ENCODE measurements around the gene FXN.
A peak's percentile ranks its signal among the peaks of the same experiment; 100 is the strongest.

The FXN gene

GRCh38 chr9:69122082-69122548, 86.6 kb downstream of the FXN start:
- Histone ChIP-seq H3K4me3 (ENCODE audit: low read length) (peak overlapping the region; percentile 97), H3K4me2 (ENCODE audit: low read length) (peak overlapping the region; percentile 99), H3K27me3 (ENCODE audit: low read depth, low read length) (no peaks in the 10 kb centered on the region), H3K79me2 (ENCODE audit: low read length) (no peaks in the 10 kb centered on the region), H3K4me1 (ENCODE audit: low read length) (peaks cover 15% of the 10 kb centered on the region), H3K9me3 (ENCODE audit: insufficient read depth, low read length) (no peaks in the 10 kb centered on the region), H4K20me1 (ENCODE audit: insufficient read depth, low read length) (no peaks in the 10 kb centered on the region), H3K36me3 (replicated peaks; ENCODE audit: low read depth, low read length) (no peaks in the 10 kb centered on the region), H3K27ac (ENCODE audit: low read length) (no peak overlapping the region), H3K9ac (ENCODE audit: low read length) (peak overlapping the region; percentile 70), H2AFZ (ENCODE audit: low read depth, low read length) (peak overlapping the region; percentile 96)
- TF ChIP-seq, protein P1, sequence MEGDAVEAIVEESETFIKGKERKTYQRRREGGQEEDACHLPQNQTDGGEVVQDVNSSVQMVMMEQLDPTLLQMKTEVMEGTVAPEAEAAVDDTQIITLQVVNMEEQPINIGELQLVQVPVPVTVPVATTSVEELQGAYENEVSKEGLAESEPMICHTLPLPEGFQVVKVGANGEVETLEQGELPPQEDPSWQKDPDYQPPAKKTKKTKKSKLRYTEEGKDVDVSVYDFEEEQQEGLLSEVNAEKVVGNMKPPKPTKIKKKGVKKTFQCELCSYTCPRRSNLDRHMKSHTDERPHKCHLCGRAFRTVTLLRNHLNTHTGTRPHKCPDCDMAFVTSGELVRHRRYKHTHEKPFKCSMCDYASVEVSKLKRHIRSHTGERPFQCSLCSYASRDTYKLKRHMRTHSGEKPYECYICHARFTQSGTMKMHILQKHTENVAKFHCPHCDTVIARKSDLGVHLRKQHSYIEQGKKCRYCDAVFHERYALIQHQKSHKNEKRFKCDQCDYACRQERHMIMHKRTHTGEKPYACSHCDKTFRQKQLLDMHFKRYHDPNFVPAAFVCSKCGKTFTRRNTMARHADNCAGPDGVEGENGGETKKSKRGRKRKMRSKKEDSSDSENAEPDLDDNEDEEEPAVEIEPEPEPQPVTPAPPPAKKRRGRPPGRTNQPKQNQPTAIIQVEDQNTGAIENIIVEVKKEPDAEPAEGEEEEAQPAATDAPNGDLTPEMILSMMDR (IDR thresholded peaks at IDR 0.05; ENCODE audit: low read depth, low read length), result no peak
- no peak for TF ChIP-seq EZH2phosphoT487 (IDR thresholded peaks at IDR 0.05; ENCODE audit: low read depth)

DNA sequence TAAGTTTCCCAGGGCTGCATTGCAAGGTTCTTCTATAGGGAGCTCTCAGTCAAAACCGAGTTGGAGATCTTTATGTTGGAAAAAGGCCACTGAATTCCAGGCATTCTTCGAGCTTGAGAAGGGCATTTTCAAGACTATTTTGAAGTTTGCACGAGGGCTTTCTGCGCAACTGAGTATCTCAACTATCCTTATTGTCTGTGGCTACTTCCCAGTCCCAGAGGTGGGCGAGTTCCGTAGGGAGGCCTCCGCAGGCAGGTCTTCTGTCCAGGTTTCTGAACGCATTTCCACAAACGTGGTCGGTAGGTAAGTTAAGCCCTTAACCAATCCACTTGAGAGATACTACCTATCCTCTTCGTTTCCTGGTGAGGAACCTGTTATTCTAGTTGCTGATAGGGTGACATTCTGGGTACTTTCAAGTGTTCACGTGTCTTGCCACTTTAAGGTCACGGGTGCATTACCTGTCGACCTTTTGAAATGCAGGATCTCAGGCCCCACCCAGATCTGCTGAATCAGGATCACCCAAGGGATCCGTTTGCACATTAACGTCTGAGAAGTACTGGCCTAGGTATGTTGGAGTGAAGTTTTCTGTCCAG, 87.1 kb downstream of the FXN start:
- TF ChIP-seq, protein P1 (IDR thresholded peaks at IDR 0.05; ENCODE audit: low read depth, low read length), result no peak
- TF ChIP-seq EZH2phosphoT487 (IDR thresholded peaks at IDR 0.05; ENCODE audit: low read depth), result no peak
- Histone ChIP-seq H3K79me2 (ENCODE audit: low read length) (no peaks in the 10 kb centered on the region), H4K20me1 (ENCODE audit: insufficient read depth, low read length) (no peaks in the 10 kb centered on the region), H3K27me3 (ENCODE audit: low read depth, low read length) (no peaks in the 10 kb centered on the region), H3K4me2 (ENCODE audit: low read length) (peak overlapping the region; percentile 99), H2AFZ (ENCODE audit: low read depth, low read length) (peak overlapping the region; percentile 96), H3K27ac (ENCODE audit: low read length) (no peak overlapping the region), H3K4me1 (ENCODE audit: low read length) (peaks cover 15% of the 10 kb centered on the region), H3K9ac (ENCODE audit: low read length) (peak overlapping the region; percentile 70), H3K36me3 (replicated peaks; ENCODE audit: low read depth, low read length) (no peaks in the 10 kb centered on the region), H3K9me3 (ENCODE audit: insufficient read depth, low read length) (no peaks in the 10 kb centered on the region), H3K4me3 (ENCODE audit: low read length) (peak overlapping the region; percentile 97)

DNA sequence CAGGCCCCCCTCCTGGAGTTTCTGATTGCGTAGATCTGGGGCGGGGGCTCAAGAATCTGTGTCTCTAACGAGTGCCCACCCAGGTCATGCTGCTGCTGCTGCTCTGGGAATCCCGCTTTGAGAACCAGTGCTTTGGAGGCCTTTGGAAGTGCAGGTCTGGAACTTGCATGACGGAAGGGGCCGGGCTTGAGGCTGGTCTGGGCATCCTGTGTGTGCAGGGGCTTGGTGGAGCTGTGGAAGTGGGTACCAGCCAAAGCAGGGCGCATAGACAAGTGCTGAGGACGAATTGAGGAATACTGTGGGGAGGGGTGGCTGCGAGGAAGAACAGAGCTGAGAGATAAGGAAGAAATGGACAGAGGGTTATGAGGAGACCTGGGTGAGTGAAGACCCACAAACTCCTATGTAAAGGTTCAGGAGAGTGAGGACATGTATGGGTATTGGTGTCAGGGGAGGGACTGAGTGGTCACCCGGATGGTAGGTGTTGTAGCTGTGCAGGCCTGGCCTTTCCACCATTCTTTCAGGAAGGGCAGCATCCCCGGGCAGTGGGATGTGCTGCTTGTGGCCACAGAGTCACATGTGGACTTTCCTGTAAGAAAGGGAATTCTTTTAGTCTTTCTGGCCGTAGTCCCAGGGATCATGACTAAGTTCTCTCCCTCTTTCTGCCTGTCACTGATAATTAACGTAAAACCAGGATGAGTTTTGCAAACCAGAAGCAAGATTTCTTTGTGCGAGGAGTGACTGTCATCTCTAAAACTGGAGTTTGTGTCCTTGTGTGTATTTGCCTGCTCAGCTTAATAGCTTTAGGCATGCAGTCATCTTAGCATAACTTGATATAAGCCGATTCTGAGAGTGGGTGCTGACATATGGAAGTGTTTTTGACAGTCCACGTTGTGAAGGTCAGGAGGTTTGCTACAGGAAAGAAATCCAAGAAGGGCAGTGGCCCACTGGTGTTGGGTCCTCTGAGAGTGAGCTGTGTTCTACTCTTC, 95.2 kb downstream of the FXN start:
- no peak overlapping the region for H3K9ac ChIP-seq (ENCODE audit: low read length)
- H4K20me1 ChIP-seq (ENCODE audit: insufficient read depth, low read length), result no peaks in the 10 kb centered on the region
- H3K36me3 ChIP-seq (replicated peaks; ENCODE audit: low read depth, low read length), result no peaks in the 10 kb centered on the region
- no peaks in the 10 kb centered on the region for H3K79me2 ChIP-seq (ENCODE audit: low read length)
- H3K4me2 ChIP-seq (ENCODE audit: low read length), result no peak overlapping the region
- no peak overlapping the region for H3K4me3 ChIP-seq (ENCODE audit: low read length)
- no peak overlapping the region for H3K27ac ChIP-seq (ENCODE audit: low read length)
- H3K9me3 ChIP-seq (ENCODE audit: insufficient read depth, low read length), result no peaks in the 10 kb centered on the region
- H2AFZ ChIP-seq (ENCODE audit: low read depth, low read length), result no peak overlapping the region
- TF ChIP-seq, protein P1 (IDR thresholded peaks at IDR 0.05; ENCODE audit: low read depth, low read length), result no peak
- no peak for TF ChIP-seq EZH2phosphoT487 (IDR thresholded peaks at IDR 0.05; ENCODE audit: low read depth)
- no peaks in the 10 kb centered on the region for H3K27me3 ChIP-seq (ENCODE audit: low read depth, low read length)
- no peaks in the 10 kb centered on the region for H3K4me1 ChIP-seq (ENCODE audit: low read length)

DNA sequence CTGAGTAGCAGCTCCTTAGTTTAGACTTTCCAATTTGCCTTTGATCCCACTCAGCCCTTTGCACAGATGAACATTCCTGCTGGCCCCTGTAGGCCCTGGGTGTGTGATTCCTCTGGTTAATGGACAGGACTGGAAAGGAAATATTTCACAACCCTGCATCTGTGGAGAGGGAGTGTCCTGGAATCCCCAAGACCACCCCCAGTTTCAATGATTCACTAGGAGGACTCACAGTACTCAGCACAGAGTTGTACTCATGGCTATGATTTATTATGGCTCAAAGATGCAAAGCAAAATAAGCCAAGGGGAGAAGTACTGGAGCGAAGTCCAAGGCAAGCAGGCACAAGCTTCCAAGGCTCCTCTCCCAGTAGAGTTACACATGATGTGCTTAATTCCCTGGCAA, 96.1 kb downstream of the FXN start:
- TF ChIP-seq, protein P1 (IDR thresholded peaks at IDR 0.05; ENCODE audit: low read depth, low read length), result no peak
- TF ChIP-seq EZH2phosphoT487 (IDR thresholded peaks at IDR 0.05; ENCODE audit: low read depth), result no peak
- Histone ChIP-seq H4K20me1 (ENCODE audit: insufficient read depth, low read length) (no peaks in the 10 kb centered on the region), H2AFZ (ENCODE audit: low read depth, low read length) (no peak overlapping the region), H3K4me3 (ENCODE audit: low read length) (no peak overlapping the region), H3K79me2 (ENCODE audit: low read length) (no peaks in the 10 kb centered on the region), H3K36me3 (replicated peaks; ENCODE audit: low read depth, low read length) (no peaks in the 10 kb centered on the region), H3K27me3 (ENCODE audit: low read depth, low read length) (no peaks in the 10 kb centered on the region), H3K9me3 (ENCODE audit: insufficient read depth, low read length) (no peaks in the 10 kb centered on the region), H3K27ac (ENCODE audit: low read length) (no peak overlapping the region), H3K4me1 (ENCODE audit: low read length) (no peaks in the 10 kb centered on the region), H3K9ac (ENCODE audit: low read length) (no peak overlapping the region), H3K4me2 (ENCODE audit: low read length) (no peak overlapping the region)
